ENCODE measurements around the gene MYO9B. TPM values are rescaled to one million over a fixed set of nuclear protein-coding genes. Genes with fewer than 3 reads are reported as not detected.
A peak's percentile ranks its signal among the peaks of the same experiment; 100 is the strongest.

MYO9B gene
- total and polyA plus RNA-seq, 11 donors = 24.2 to 89.4 (median 31.3) TPM

- H3K9me3 ChIP-seq = no peaks in the 10 kb centered on the region
- WGBS, 4 donors = 94 to 96% (median 95%) methylated on average over 13 of the region's 13 CpGs
- ATAC-seq = no peak
- H3K4me1 ChIP-seq = peaks cover 9 to 47% (median 32%) of the 10 kb centered on the region in 12 donors
- no peaks in the 10 kb centered on the region for H3K27me3 ChIP-seq
- no peak for TF ChIP-seq POLR2A (IDR thresholded peaks at IDR 0.05)
- no peak for TF ChIP-seq CTCF (IDR thresholded peaks at IDR 0.05)
- intact Hi-C loops (cut with DNase I) = loop anchor here in 3 of 10 donors (5.0 to 10.0 kb wide), 3 partner anchors 161 to 171 kb away; partner anchors contain the start of genes HAUS8 (in 2 of the 3) and MYO9B (in 2 of the 3)
- H3K27ac ChIP-seq = no peak overlapping the region
- H3K4me3 ChIP-seq = no peak overlapping the region
- peaks cover 0 to 35% (median 10%) of the 10 kb centered on the region in 9 donors for H3K36me3 ChIP-seq
- no peak for DNase-seq
Observed at GRCh38 chr19:17237747-17238706, 162.4 kb downstream of the MYO9B start.

DNA sequence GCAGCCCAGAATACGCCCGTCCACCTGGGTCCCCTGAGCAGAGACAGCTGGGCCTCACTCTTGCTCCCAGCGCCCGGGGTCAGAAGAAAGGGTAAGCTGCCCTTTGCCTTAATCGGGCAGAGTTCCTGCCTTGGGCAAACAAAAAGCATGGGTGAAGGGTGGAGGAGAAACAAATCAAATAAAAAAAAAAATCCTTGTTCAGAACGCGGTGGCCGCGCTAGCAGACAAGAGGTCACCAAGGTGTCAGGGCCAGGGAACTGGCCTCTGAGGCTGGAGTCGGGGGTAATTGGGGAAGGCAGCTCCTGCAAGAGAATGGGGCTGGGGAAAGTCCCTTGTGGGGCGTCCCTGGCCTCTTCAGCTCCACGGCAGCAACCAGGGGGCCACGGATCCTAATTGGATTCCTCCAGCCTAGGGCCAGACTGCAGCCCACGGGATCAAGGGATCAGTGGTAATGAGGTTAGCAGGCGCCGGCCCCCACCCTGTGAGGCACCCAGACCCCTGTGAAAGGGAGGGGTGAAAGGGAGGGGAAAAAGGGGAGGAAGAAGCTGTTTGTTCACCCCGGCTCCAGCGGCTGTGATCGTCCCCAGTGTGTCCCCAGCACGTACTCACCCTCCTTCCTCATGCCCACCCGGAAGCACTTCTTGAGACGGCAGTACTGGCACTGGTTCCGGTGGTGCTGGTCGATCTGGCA is 164.6 kb downstream of the MYO9B start:
- TF ChIP-seq CTCF (IDR thresholded peaks at IDR 0.05) = no peak
- no peak for TF ChIP-seq POLR2A (IDR thresholded peaks at IDR 0.05)
- Histone ChIP-seq H3K27ac (no peak overlapping the region), H3K36me3 (peaks cover 0 to 29% (median 9%) of the 10 kb centered on the region in 9 donors), H3K27me3 (no peaks in the 10 kb centered on the region), H3K4me3 (no peak overlapping the region), H3K9me3 (no peaks in the 10 kb centered on the region), H3K4me1 (peaks cover 9 to 50% (median 31%) of the 10 kb centered on the region in 12 donors)
- DNase-seq = no peak
- intact Hi-C loops (cut with DNase I) = loop anchor here in 1 of 10 donors (5.0 kb wide), 1 partner anchor 33 kb away; no protein-coding TSS in a partner anchor
- ATAC-seq = no peak
- 74 to 79% (median 76%) methylated on average over 24 of the region's 24 CpGs for WGBS, 4 donors

- Histone ChIP-seq H3K4me1 (peaks cover 7 to 43% (median 27%) of the 10 kb centered on the region in 12 donors), H3K9me3 (no peaks in the 10 kb centered on the region), H3K27me3 (no peaks in the 10 kb centered on the region), H3K27ac (peak overlapping the region in 8 of 12 donors; percentile 60 to 94 (median 86)), H3K36me3 (peaks cover 0 to 29% (median 9%) of the 10 kb centered on the region in 9 donors), H3K4me3 (no peak overlapping the region)
- DNase-seq (no peak), ATAC-seq (no peak)
- no peak for TF ChIP-seq CTCF (IDR thresholded peaks at IDR 0.05)
- no peak for TF ChIP-seq POLR2A (IDR thresholded peaks at IDR 0.05)
- intact Hi-C loops (cut with DNase I) = loop anchor here in 1 of 10 donors (5.0 kb wide), 1 partner anchor 34 kb away; no protein-coding TSS in a partner anchor
- WGBS, 4 donors = 96 to 99% (median 96%) methylated on average over 6 of the region's 6 CpGs
Observed at GRCh38 chr19:17240826-17241399, 165.3 kb downstream of the MYO9B start.

All from heart left ventricle (tissue), 16 donors.